Measurements from ENCODE around the gene LRRC4C. TPM values are rescaled to one million over a fixed set of nuclear protein-coding genes. Genes with fewer than 3 reads are reported as not detected.

The LRRC4C gene
- polyA plus RNA-seq, 1 donor: 3.9 TPM

- Histone ChIP-seq H3K27me3 (ENCODE audit: control insufficient read depth, insufficient read depth, low read length) (no peaks in the 10 kb centered on the region), H3K36me3 (ENCODE audit: control insufficient read depth, insufficient read depth, low read length) (no peaks in the 10 kb centered on the region), H3K27ac (ENCODE audit: low read length) (no peak overlapping the region), H3K9me3 (ENCODE audit: control insufficient read depth, low read depth, low read length) (no peaks in the 10 kb centered on the region), H3K4me3 (ENCODE audit: low read length) (no peak overlapping the region), H3K4me1 (ENCODE audit: control insufficient read depth, insufficient read depth, low read length) (no peaks in the 10 kb centered on the region)
- WGBS (ENCODE audit: insufficient coverage, low lambda C conversion rate): 35% methylated on average over 2 of the region's 3 CpGs
- DNase-seq: no peak
Measured at GRCh38 chr11:40236526-40236925, 1222.9 kb downstream of the LRRC4C start.

- H3K27ac ChIP-seq (ENCODE audit: low read length): no peak overlapping the region
- no peak overlapping the region for H3K4me3 ChIP-seq (ENCODE audit: low read length)
- no peaks in the 10 kb centered on the region for H3K36me3 ChIP-seq (ENCODE audit: control insufficient read depth, insufficient read depth, low read length)
- DNase-seq: no peak
- H3K9me3 ChIP-seq (ENCODE audit: control insufficient read depth, low read depth, low read length): no peaks in the 10 kb centered on the region
- WGBS (ENCODE audit: insufficient coverage, low lambda C conversion rate): no CpG with 5 or more reads among the region's 3 CpGs
- no peaks in the 10 kb centered on the region for H3K27me3 ChIP-seq (ENCODE audit: control insufficient read depth, insufficient read depth, low read length)
- H3K4me1 ChIP-seq (ENCODE audit: control insufficient read depth, insufficient read depth, low read length): no peaks in the 10 kb centered on the region
Measured at GRCh38 chr11:40235841-40236240, 1223.6 kb downstream of the LRRC4C start.

- no peak overlapping the region for H3K27ac ChIP-seq (ENCODE audit: low read length)
- no peaks in the 10 kb centered on the region for H3K36me3 ChIP-seq (ENCODE audit: control insufficient read depth, insufficient read depth, low read length)
- H3K4me3 ChIP-seq (ENCODE audit: low read length): no peak overlapping the region
- WGBS (ENCODE audit: insufficient coverage, low lambda C conversion rate): no CpG with 5 or more reads among the region's 2 CpGs
- H3K9me3 ChIP-seq (ENCODE audit: control insufficient read depth, low read depth, low read length): no peaks in the 10 kb centered on the region
- H3K4me1 ChIP-seq (ENCODE audit: control insufficient read depth, insufficient read depth, low read length): no peaks in the 10 kb centered on the region
- no peaks in the 10 kb centered on the region for H3K27me3 ChIP-seq (ENCODE audit: control insufficient read depth, insufficient read depth, low read length)
- DNase-seq: no peak
Measured at GRCh38 chr11:40230821-40231220, 1228.6 kb downstream of the LRRC4C start.

- Histone ChIP-seq H3K27ac (ENCODE audit: low read length) (no peak overlapping the region), H3K36me3 (ENCODE audit: control insufficient read depth, insufficient read depth, low read length) (no peaks in the 10 kb centered on the region), H3K27me3 (ENCODE audit: control insufficient read depth, insufficient read depth, low read length) (no peaks in the 10 kb centered on the region), H3K4me1 (ENCODE audit: control insufficient read depth, insufficient read depth, low read length) (no peaks in the 10 kb centered on the region), H3K4me3 (ENCODE audit: low read length) (no peak overlapping the region), H3K9me3 (ENCODE audit: control insufficient read depth, low read depth, low read length) (no peaks in the 10 kb centered on the region)
- DNase-seq: no peak
- 66% methylated on average over 3 of the region's 3 CpGs for WGBS (ENCODE audit: insufficient coverage, low lambda C conversion rate)
Measured at GRCh38 chr11:40228662-40229061, 1230.8 kb downstream of the LRRC4C start.

- DNase-seq: no peak
- no peak overlapping the region for H3K27ac ChIP-seq (ENCODE audit: low read length)
- no peaks in the 10 kb centered on the region for H3K27me3 ChIP-seq (ENCODE audit: control insufficient read depth, insufficient read depth, low read length)
- no peak overlapping the region for H3K4me3 ChIP-seq (ENCODE audit: low read length)
- no peaks in the 10 kb centered on the region for H3K9me3 ChIP-seq (ENCODE audit: control insufficient read depth, low read depth, low read length)
- H3K4me1 ChIP-seq (ENCODE audit: control insufficient read depth, insufficient read depth, low read length): no peaks in the 10 kb centered on the region
- no peaks in the 10 kb centered on the region for H3K36me3 ChIP-seq (ENCODE audit: control insufficient read depth, insufficient read depth, low read length)
Measured at GRCh38 chr11:40227730-40228129, 1231.7 kb downstream of the LRRC4C start.

- no peaks in the 10 kb centered on the region for H3K36me3 ChIP-seq (ENCODE audit: control insufficient read depth, insufficient read depth, low read length)
- H3K27me3 ChIP-seq (ENCODE audit: control insufficient read depth, insufficient read depth, low read length): no peaks in the 10 kb centered on the region
- H3K4me3 ChIP-seq (ENCODE audit: low read length): no peak overlapping the region
- H3K27ac ChIP-seq (ENCODE audit: low read length): no peak overlapping the region
- WGBS (ENCODE audit: insufficient coverage, low lambda C conversion rate): 80% methylated on average over 1 of the region's 2 CpGs
- H3K4me1 ChIP-seq (ENCODE audit: control insufficient read depth, insufficient read depth, low read length): no peaks in the 10 kb centered on the region
- H3K9me3 ChIP-seq (ENCODE audit: control insufficient read depth, low read depth, low read length): no peaks in the 10 kb centered on the region
- no peak for DNase-seq
Measured at GRCh38 chr11:40226654-40227053, 1232.8 kb downstream of the LRRC4C start.

GRCh38 chr11:40223596-40224330 lies 1235.7 kb downstream of the LRRC4C start:
- H3K4me3 ChIP-seq (ENCODE audit: low read length): no peak overlapping the region
- no peaks in the 10 kb centered on the region for H3K4me1 ChIP-seq (ENCODE audit: control insufficient read depth, insufficient read depth, low read length)
- H3K9me3 ChIP-seq (ENCODE audit: control insufficient read depth, low read depth, low read length): no peaks in the 10 kb centered on the region
- DNase-seq: no peak
- H3K27ac ChIP-seq (ENCODE audit: low read length): no peak overlapping the region
- H3K36me3 ChIP-seq (ENCODE audit: control insufficient read depth, insufficient read depth, low read length): no peaks in the 10 kb centered on the region
- no peaks in the 10 kb centered on the region for H3K27me3 ChIP-seq (ENCODE audit: control insufficient read depth, insufficient read depth, low read length)
- 86% methylated on average over 1 of the region's 2 CpGs for WGBS (ENCODE audit: insufficient coverage, low lambda C conversion rate)

- WGBS (ENCODE audit: insufficient coverage, low lambda C conversion rate): 78% methylated on average over 2 of the region's 3 CpGs
- H3K27me3 ChIP-seq (ENCODE audit: control insufficient read depth, insufficient read depth, low read length): no peaks in the 10 kb centered on the region
Measured at GRCh38 chr11:40219401-40219800, 1240.1 kb downstream of the LRRC4C start.

GRCh38 chr11:40215556-40215955 lies 1243.9 kb downstream of the LRRC4C start:
- H3K4me3 ChIP-seq (ENCODE audit: low read length): no peak overlapping the region
- H3K4me1 ChIP-seq (ENCODE audit: control insufficient read depth, insufficient read depth, low read length): no peaks in the 10 kb centered on the region
- H3K27me3 ChIP-seq (ENCODE audit: control insufficient read depth, insufficient read depth, low read length): no peaks in the 10 kb centered on the region
- no peaks in the 10 kb centered on the region for H3K36me3 ChIP-seq (ENCODE audit: control insufficient read depth, insufficient read depth, low read length)
- H3K27ac ChIP-seq (ENCODE audit: low read length): no peak overlapping the region
- no CpG with 5 or more reads among the region's 2 CpGs for WGBS (ENCODE audit: insufficient coverage, low lambda C conversion rate)
- no peak for DNase-seq
- no peaks in the 10 kb centered on the region for H3K9me3 ChIP-seq (ENCODE audit: control insufficient read depth, low read depth, low read length)

More at GRCh38 chr11:40219401-40219800, 1240.1 kb downstream of the LRRC4C start:
- Histone ChIP-seq H3K36me3 (ENCODE audit: control insufficient read depth, insufficient read depth, low read length) (no peaks in the 10 kb centered on the region), H3K27ac (ENCODE audit: low read length) (no peak overlapping the region), H3K9me3 (ENCODE audit: control insufficient read depth, low read depth, low read length) (no peaks in the 10 kb centered on the region), H3K4me3 (ENCODE audit: low read length) (no peak overlapping the region), H3K4me1 (ENCODE audit: control insufficient read depth, insufficient read depth, low read length) (no peaks in the 10 kb centered on the region)
- DNase-seq: no peak

GRCh38 chr11:40207416-40207815 lies 1252.0 kb downstream of the LRRC4C start:
- H3K9me3 ChIP-seq (ENCODE audit: control insufficient read depth, low read depth, low read length): no peaks in the 10 kb centered on the region
- H3K27ac ChIP-seq (ENCODE audit: low read length): no peak overlapping the region
- H3K4me3 ChIP-seq (ENCODE audit: low read length): no peak overlapping the region
- DNase-seq: no peak
- no peaks in the 10 kb centered on the region for H3K27me3 ChIP-seq (ENCODE audit: control insufficient read depth, insufficient read depth, low read length)
- H3K36me3 ChIP-seq (ENCODE audit: control insufficient read depth, insufficient read depth, low read length): no peaks in the 10 kb centered on the region
- no peaks in the 10 kb centered on the region for H3K4me1 ChIP-seq (ENCODE audit: control insufficient read depth, insufficient read depth, low read length)

GRCh38 chr11:40204228-40204627 lies 1255.2 kb downstream of the LRRC4C start:
- H3K36me3 ChIP-seq (ENCODE audit: control insufficient read depth, insufficient read depth, low read length): no peaks in the 10 kb centered on the region
- no peaks in the 10 kb centered on the region for H3K9me3 ChIP-seq (ENCODE audit: control insufficient read depth, low read depth, low read length)
- WGBS (ENCODE audit: insufficient coverage, low lambda C conversion rate): 100% methylated on average over 1 of the region's 2 CpGs
- DNase-seq: no peak
- no peak overlapping the region for H3K4me3 ChIP-seq (ENCODE audit: low read length)
- H3K4me1 ChIP-seq (ENCODE audit: control insufficient read depth, insufficient read depth, low read length): no peaks in the 10 kb centered on the region
- H3K27me3 ChIP-seq (ENCODE audit: control insufficient read depth, insufficient read depth, low read length): no peaks in the 10 kb centered on the region
- no peak overlapping the region for H3K27ac ChIP-seq (ENCODE audit: low read length)

Measured in large intestine (tissue), 3 donors.